HepG2 (cell line): Measurements from ENCODE around the gene RAB22A. TPM values are rescaled to one million over a fixed set of nuclear protein-coding genes. Genes with fewer than 3 reads are reported as not detected.

Experiments
- ZNF782 ChIP-seq: sonication (generic); formaldehyde crosslinking; IDR thresholded peaks from 2 replicates; pipeline ENCODE4 v1.4.0; 2020; ENCODE audit warnings: missing genetic modification reagents, mild to moderate bottlenecking, borderline replicate concordance
- polyA plus RNA-seq, 8 experiments: library from polyadenylated mRNA; depleted of rRNA in 3 of 8; stranded (reverse) in 7 of 8; unstranded in 1 of 8; fragments of >200 nt; fragmentation: Illumina TruSeq in 4 of 8; extraction: Trizol in 4 of 8; gene quantifications; 2 replicates each; pipeline versions ENCODE4 v1.2.1 to v1.2.3, GENCODE V29; 2011 to 2016; ENCODE audit warnings: low read depth in 4 of 8, missing spikeins in 1 of 8, mixed read lengths in 1 of 8; ENCODE audit not compliant: insufficient read depth in 1 of 8
- total RNA-seq, 5 experiments: library from RNA; depleted of rRNA; stranded (reverse); fragments of >200 nt; fragmentation: Illumina TruSeq; extraction: Trizol; gene quantifications; 2 replicates each; pipeline ENCODE4 v1.2.3, GENCODE V29; 2016; ENCODE audit warnings: low read depth in 1 of 5
- TF ChIP-seq, protein P1 (sequence below): sonication (generic); formaldehyde crosslinking; IDR thresholded peaks from 2 replicates; pipeline ENCODE4 v1.4.0; 2020; ENCODE audit warnings: mild to moderate bottlenecking, missing genetic modification reagents
- TF ChIP-seq, protein P2 (sequence below): sonication (generic); formaldehyde crosslinking; IDR thresholded peaks from 2 replicates; pipeline ENCODE4; 2020; ENCODE audit warnings: missing genetic modification reagents, mild to moderate bottlenecking, borderline replicate concordance

The RAB22A gene
- total and polyA plus RNA-seq, 2 of the 13 experiments (the other 11 are each of a cell fraction or from before 2014, with no cell fraction given): 10.7 to 11.2 TPM

DNA sequence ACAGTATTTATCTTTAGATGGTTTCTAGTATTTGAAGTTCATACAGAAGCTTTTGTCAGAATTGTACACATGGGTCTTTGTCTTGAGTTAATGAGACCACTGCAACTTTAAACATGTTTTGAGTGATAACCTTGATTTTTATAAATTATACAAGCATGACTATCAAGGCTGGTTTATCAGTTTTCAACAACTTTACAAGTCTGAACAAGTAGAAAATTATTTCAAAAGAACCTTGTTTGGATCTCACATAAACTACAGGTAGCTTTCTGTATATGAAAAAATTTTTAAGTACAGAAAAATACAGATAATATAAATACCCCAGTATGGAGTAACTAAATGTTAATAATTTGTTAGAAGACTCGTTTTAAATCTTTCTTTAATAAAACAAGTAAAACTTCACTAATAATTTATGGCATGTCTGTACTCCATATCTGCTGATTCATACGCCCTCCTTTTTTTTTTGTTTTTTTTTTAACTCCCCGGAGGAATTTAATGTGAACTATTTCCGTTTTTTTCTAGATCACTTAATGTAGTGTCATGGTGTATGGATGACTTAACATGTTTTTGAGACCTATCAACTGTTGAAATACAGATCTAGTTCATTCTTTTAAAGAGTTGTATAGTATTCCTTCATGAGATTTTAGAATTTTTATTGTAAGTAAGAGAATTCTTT lies 97.8 kb downstream of the RAB22A start (continued):
- TF ChIP-seq, protein P1, sequence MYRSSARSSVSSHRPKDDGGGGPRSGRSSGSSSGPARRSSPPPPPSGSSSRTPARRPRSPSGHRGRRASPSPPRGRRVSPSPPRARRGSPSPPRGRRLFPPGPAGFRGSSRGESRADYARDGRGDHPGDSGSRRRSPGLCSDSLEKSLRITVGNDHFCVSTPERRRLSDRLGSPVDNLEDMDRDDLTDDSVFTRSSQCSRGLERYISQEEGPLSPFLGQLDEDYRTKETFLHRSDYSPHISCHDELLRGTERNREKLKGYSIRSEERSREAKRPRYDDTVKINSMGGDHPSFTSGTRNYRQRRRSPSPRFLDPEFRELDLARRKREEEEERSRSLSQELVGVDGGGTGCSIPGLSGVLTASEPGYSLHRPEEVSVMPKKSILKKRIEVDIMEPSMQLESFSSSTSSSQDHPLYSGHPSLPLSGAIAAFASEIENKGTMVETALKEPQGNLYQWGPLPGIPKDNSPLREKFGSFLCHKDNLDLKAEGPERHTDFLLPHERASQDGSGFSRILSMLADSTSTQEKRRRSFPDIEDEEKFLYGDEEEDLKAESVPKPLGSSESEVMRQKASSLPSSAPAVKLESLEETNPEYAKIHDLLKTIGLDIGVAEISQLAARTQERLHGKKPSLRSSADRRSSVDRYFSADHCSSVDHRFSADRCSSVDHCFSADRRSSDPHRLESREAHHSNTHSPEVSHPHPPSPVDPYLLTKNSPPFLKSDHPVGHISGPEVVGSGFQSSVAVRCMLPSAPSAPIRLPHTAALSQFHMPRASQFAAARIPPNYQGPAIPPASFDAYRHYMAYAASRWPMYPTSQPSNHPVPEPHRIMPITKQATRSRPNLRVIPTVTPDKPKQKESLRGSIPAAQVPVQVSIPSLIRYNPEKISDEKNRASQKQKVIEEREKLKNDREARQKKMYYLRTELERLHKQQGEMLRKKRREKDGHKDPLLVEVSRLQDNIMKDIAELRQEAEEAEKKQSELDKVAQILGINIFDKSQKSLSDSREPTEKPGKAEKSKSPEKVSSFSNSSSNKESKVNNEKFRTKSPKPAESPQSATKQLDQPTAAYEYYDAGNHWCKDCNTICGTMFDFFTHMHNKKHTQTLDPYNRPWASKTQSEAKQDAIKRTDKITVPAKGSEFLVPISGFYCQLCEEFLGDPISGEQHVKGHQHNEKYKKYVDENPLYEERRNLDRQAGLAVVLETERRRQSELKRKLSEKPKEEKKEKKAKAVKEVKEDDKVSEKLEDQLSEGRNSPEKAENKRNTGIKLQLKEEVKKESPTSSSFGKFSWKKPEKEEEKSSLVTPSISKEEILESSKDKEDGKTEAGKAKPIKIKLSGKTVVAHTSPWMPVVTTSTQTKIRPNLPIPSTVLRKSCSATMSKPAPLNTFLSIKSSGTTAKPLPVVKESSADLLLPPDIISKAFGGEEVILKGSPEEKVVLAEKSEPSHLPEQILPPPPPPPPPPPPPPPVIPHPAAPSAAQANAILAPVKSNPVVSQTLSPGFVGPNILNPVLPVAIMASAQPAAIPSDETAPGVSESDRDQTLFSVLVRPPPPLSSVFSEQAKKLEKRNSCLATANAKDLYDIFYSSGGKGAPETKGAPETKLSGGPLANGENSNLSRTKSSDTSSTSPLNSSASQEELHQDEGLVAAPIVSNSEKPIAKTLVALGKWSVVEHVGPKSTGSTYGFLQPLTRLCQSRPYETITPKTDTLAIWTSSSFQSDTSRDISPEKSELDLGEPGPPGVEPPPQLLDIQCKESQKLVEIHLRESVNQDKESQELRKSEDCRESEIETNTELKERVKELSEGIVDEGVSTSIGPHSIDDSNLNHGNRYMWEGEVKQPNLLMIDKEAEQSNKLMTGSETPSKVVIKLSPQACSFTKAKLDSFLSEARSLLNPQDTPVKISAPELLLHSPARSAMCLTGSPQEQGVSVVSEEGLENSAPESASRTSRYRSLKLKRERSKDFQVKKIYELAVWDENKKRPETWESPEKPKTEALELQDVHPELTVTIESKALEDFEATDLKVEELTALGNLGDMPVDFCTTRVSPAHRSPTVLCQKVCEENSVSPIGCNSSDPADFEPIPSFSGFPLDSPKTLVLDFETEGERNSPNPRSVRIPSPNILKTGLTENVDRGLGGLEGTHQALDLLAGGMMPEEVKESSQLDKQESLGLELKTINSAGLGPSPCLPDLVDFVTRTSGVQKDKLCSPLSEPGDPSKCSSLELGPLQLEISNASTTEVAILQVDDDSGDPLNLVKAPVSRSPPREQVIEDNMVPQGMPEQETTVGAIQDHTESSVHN (CRISPR knock-in tag): no peak
- TF ChIP-seq, protein P2, sequence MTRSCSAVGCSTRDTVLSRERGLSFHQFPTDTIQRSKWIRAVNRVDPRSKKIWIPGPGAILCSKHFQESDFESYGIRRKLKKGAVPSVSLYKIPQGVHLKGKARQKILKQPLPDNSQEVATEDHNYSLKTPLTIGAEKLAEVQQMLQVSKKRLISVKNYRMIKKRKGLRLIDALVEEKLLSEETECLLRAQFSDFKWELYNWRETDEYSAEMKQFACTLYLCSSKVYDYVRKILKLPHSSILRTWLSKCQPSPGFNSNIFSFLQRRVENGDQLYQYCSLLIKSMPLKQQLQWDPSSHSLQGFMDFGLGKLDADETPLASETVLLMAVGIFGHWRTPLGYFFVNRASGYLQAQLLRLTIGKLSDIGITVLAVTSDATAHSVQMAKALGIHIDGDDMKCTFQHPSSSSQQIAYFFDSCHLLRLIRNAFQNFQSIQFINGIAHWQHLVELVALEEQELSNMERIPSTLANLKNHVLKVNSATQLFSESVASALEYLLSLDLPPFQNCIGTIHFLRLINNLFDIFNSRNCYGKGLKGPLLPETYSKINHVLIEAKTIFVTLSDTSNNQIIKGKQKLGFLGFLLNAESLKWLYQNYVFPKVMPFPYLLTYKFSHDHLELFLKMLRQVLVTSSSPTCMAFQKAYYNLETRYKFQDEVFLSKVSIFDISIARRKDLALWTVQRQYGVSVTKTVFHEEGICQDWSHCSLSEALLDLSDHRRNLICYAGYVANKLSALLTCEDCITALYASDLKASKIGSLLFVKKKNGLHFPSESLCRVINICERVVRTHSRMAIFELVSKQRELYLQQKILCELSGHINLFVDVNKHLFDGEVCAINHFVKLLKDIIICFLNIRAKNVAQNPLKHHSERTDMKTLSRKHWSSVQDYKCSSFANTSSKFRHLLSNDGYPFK (CRISPR knock-in tag): no peak
- no peak for TF ChIP-seq ZNF782 (CRISPR knock-in tag)
